Activated T-cell treated with anti-CD3 and anti-CD28 coated beads, Interleukin-2, amount 50 U/mL, for 48 hours (primary cell): Measurements from ENCODE around the gene AASS.

Source experiments
- DNase-seq, 2 experiments: peaks; one replicate each; pipeline ENCODE4 v3.0.0-alpha.2; 2020

AASS gene

GRCh38 chr7:122035876-122036275 lies 108.2 kb downstream of the AASS start:
- no peak for DNase-seq

DNA sequence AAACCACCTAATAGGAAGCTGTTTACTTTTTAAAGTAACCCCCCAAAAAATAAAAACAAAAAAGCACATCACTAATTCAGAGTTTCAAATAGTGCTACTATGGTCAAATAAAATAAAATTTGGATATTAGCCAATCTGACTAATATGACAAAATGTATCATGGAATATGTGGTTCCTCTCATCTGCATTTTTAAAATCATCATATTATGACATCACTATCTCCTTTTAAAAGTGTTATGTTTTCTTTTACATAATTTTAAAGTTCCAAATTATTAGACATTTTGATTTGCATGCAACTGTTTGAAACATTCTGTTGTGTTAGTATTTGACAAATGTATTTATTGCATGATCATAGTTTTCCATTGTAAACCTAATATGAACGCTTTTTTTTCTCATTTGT lies 110.4 kb downstream of the AASS start:
- no peak for DNase-seq

DNA sequence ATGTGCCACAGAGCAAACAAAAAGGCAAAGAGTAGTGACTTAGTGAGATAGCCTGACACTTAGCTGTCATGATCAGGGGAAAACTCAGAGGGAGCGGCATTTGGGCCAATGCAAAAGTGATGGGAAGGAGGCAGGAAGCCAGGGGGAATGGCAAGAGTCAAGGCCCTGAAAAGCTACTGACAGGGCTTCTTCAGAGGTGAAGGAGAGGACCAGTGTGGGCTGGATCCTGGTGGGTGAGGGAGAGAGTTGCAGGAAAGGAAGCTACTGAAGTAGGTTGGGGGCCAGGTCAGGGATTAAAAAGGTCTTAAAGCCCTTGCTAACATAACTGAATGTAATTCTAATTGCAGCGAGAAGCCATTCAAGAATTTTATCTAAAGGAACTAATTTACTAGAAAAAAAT lies 117.0 kb downstream of the AASS start:
- no peak for DNase-seq
